ENCODE data around the gene PTX4.

DNA sequence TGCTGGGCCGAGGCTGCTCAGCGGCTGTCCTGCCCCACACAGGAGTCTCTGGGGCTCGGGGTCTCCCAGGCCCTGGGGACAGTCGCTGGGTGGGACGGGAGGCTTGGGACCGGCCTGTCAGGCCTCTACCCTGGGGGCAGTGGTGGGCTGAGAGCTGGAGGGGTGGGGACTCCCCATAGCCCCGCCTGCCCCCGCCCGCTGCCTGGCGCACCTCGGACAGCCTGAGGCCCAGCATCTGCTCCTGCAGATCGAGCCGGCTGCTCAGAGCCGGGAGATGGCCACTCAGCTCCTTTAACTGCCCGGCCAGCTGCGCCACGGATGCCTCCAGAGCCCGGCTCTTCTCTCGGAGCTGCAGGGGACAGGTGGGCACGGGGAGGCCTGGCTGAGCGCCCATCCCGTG lies 51.1 kb downstream of the PTX4 start:
- TF ChIP-seq CTCF (optimal IDR thresholded peaks at IDR 0.05 in 1 of 3, IDR thresholded peaks at IDR 0.05 in 1 of 3, conservative IDR thresholded peaks at IDR 0.05 in 1 of 3; ENCODE audit: extremely low read depth in 1 of 3, insufficient read depth in 2 of 3, low read length in 3 of 3) = no peak
- TF ChIP-seq EZH2 (IDR thresholded peaks at IDR 0.05; ENCODE audit: low read length) = no peak

Measured in keratinocyte (primary cell).